T-helper 1 cell treated with Interleukin-12 subunit alpha and Interleukin-12 subunit beta and Interleukin-4 antibody, amounts not matched to agents 30 μg/mL and 1 μg/mL, for 36 hours (primary cell): ENCODE data around the gene B3GNT8.
"Not testable (repeated sequence)": the region's sequence is repeated elsewhere in the genome, so short reads cannot be mapped to it uniquely, and the experiment has no call there.

Experiments used
- H3K27ac Mint-ChIP-seq: one replicate; pipeline ENCODE4 v1.8.0; 2021; ENCODE audit warnings: mild to moderate bottlenecking, mixed read lengths
- H3K27me3 Mint-ChIP-seq: one replicate; pipeline ENCODE4 v1.8.0; 2021; ENCODE audit warnings: low read depth, mixed read lengths
- H3K36me3 Mint-ChIP-seq: one replicate; pipeline ENCODE4 v1.8.0; 2021; ENCODE audit warnings: low read depth, mixed read lengths
- H3K4me1 Mint-ChIP-seq: one replicate; pipeline ENCODE4 v1.8.0; 2021; ENCODE audit warnings: low read depth, mixed read lengths
- H3K4me3 Mint-ChIP-seq: one replicate; pipeline ENCODE4 v1.8.0; 2021; ENCODE audit warnings: mild to moderate bottlenecking, moderate library complexity, mixed read lengths
- H3K9me3 Mint-ChIP-seq: one replicate; pipeline ENCODE4 v1.8.0; 2021; ENCODE audit warnings: mixed read lengths

The B3GNT8 gene

GRCh38 chr19:41413947-41414346 is 13.2 kb downstream of the B3GNT8 start:
- no peak overlapping the region for H3K4me3 Mint-ChIP-seq
- H3K36me3 Mint-ChIP-seq, result peaks cover 14% of the 10 kb centered on the region
- no peaks in the 10 kb centered on the region for H3K27me3 Mint-ChIP-seq
- no peaks in the 10 kb centered on the region for H3K9me3 Mint-ChIP-seq
- H3K4me1 Mint-ChIP-seq, result peaks cover 3% of the 10 kb centered on the region
- no peak overlapping the region for H3K27ac Mint-ChIP-seq

GRCh38 chr19:41412953-41413352 is 14.2 kb downstream of the B3GNT8 start:
- H3K9me3 Mint-ChIP-seq, result no peaks in the 10 kb centered on the region
- no peak overlapping the region for H3K4me3 Mint-ChIP-seq
- H3K36me3 Mint-ChIP-seq, result peaks cover 14% of the 10 kb centered on the region
- H3K27me3 Mint-ChIP-seq, result no peaks in the 10 kb centered on the region
- H3K4me1 Mint-ChIP-seq, result peaks cover 3% of the 10 kb centered on the region
- H3K27ac Mint-ChIP-seq, result no peak overlapping the region

GRCh38 chr19:41411968-41412265 is 15.3 kb downstream of the B3GNT8 start:
- H3K36me3 Mint-ChIP-seq, result peaks cover 13% of the 10 kb centered on the region
- H3K4me1 Mint-ChIP-seq, result peaks cover 4% of the 10 kb centered on the region
- no peaks in the 10 kb centered on the region for H3K9me3 Mint-ChIP-seq
- H3K4me3 Mint-ChIP-seq, result no peak overlapping the region
- no peak overlapping the region for H3K27ac Mint-ChIP-seq
- H3K27me3 Mint-ChIP-seq, result no peaks in the 10 kb centered on the region

GRCh38 chr19:41411100-41411967 is 15.8 kb downstream of the B3GNT8 start:
- Mint-ChIP-seq H3K36me3 (peaks cover 13% of the 10 kb centered on the region), H3K27me3 (no peaks in the 10 kb centered on the region), H3K9me3 (no peaks in the 10 kb centered on the region), H3K4me3 (no peak overlapping the region), H3K4me1 (peaks cover 4% of the 10 kb centered on the region), H3K27ac (no peak overlapping the region)

- H3K4me1 Mint-ChIP-seq, result peaks cover 4% of the 10 kb centered on the region
- H3K27ac Mint-ChIP-seq, result no peak overlapping the region
- no peaks in the 10 kb centered on the region for H3K9me3 Mint-ChIP-seq
- peaks cover 13% of the 10 kb centered on the region for H3K36me3 Mint-ChIP-seq
- no peak overlapping the region for H3K4me3 Mint-ChIP-seq
- H3K27me3 Mint-ChIP-seq, result no peaks in the 10 kb centered on the region
Measured at GRCh38 chr19:41410336-41411054, 16.7 kb downstream of the B3GNT8 start.

GRCh38 chr19:41409288-41409687 is 17.9 kb downstream of the B3GNT8 start:
- H3K36me3 Mint-ChIP-seq, result peaks cover 10% of the 10 kb centered on the region

GRCh38 chr19:41408846-41409245 is 18.3 kb downstream of the B3GNT8 start:
- not testable (repeated sequence) for H3K4me3 Mint-ChIP-seq

More at GRCh38 chr19:41409288-41409687, 17.9 kb downstream of the B3GNT8 start:
- no peak overlapping the region for H3K27ac Mint-ChIP-seq
- no peaks in the 10 kb centered on the region for H3K9me3 Mint-ChIP-seq
- H3K27me3 Mint-ChIP-seq, result no peaks in the 10 kb centered on the region
- H3K4me3 Mint-ChIP-seq, result no peak overlapping the region
- H3K4me1 Mint-ChIP-seq, result peaks cover 4% of the 10 kb centered on the region

GRCh38 chr19:41408256-41408655 is 18.9 kb downstream of the B3GNT8 start:
- H3K9me3 Mint-ChIP-seq, result no peaks in the 10 kb centered on the region
- H3K4me1 Mint-ChIP-seq, result peaks cover 4% of the 10 kb centered on the region
- H3K36me3 Mint-ChIP-seq, result peaks cover 4% of the 10 kb centered on the region
- no peaks in the 10 kb centered on the region for H3K27me3 Mint-ChIP-seq
- no peak overlapping the region for H3K27ac Mint-ChIP-seq
- H3K4me3 Mint-ChIP-seq, result no peak overlapping the region

More at GRCh38 chr19:41408846-41409245, 18.3 kb downstream of the B3GNT8 start:
- not testable (repeated sequence) for H3K9me3 Mint-ChIP-seq, H3K27me3 Mint-ChIP-seq, H3K36me3 Mint-ChIP-seq, H3K4me1 Mint-ChIP-seq, H3K27ac Mint-ChIP-seq

GRCh38 chr19:41407271-41407670 is 19.9 kb downstream of the B3GNT8 start:
- H3K27ac Mint-ChIP-seq, result no peak overlapping the region
- peaks cover 4% of the 10 kb centered on the region for H3K4me1 Mint-ChIP-seq
- no peak overlapping the region for H3K4me3 Mint-ChIP-seq
- H3K9me3 Mint-ChIP-seq, result no peaks in the 10 kb centered on the region
- H3K27me3 Mint-ChIP-seq, result no peaks in the 10 kb centered on the region
- H3K36me3 Mint-ChIP-seq, result peaks cover 4% of the 10 kb centered on the region

GRCh38 chr19:41405776-41406175 is 21.4 kb downstream of the B3GNT8 start:
- Mint-ChIP-seq H3K27me3 (no peaks in the 10 kb centered on the region), H3K4me1 (peaks cover 4% of the 10 kb centered on the region), H3K36me3 (peaks cover 1% of the 10 kb centered on the region), H3K9me3 (no peaks in the 10 kb centered on the region), H3K4me3 (no peak overlapping the region), H3K27ac (no peak overlapping the region)

- peaks cover 1% of the 10 kb centered on the region for H3K36me3 Mint-ChIP-seq
- peaks cover 13% of the 10 kb centered on the region for H3K4me1 Mint-ChIP-seq
- H3K27me3 Mint-ChIP-seq, result no peaks in the 10 kb centered on the region
- H3K9me3 Mint-ChIP-seq, result no peaks in the 10 kb centered on the region
- no peak overlapping the region for H3K27ac Mint-ChIP-seq
- no peak overlapping the region for H3K4me3 Mint-ChIP-seq
Measured at GRCh38 chr19:41403181-41403970, 23.8 kb downstream of the B3GNT8 start.

- peaks cover 17% of the 10 kb centered on the region for H3K4me1 Mint-ChIP-seq
Measured at GRCh38 chr19:41402010-41402409, 25.2 kb downstream of the B3GNT8 start.

GRCh38 chr19:41401483-41401882 is 25.7 kb downstream of the B3GNT8 start:
- Mint-ChIP-seq H3K9me3 (no peaks in the 10 kb centered on the region), H3K4me1 (peaks cover 17% of the 10 kb centered on the region), H3K36me3 (peaks cover 2% of the 10 kb centered on the region), H3K4me3 (no peak overlapping the region), H3K27ac (no peak overlapping the region), H3K27me3 (no peaks in the 10 kb centered on the region)

More at GRCh38 chr19:41402010-41402409, 25.2 kb downstream of the B3GNT8 start:
- Mint-ChIP-seq H3K27me3 (no peaks in the 10 kb centered on the region), H3K36me3 (peaks cover 3% of the 10 kb centered on the region), H3K4me3 (no peak overlapping the region), H3K9me3 (no peaks in the 10 kb centered on the region), H3K27ac (no peak overlapping the region)

GRCh38 chr19:41399525-41399924 is 27.6 kb downstream of the B3GNT8 start:
- Mint-ChIP-seq H3K4me1 (peaks cover 29% of the 10 kb centered on the region), H3K4me3 (peak overlapping the region; percentile 64), H3K9me3 (no peaks in the 10 kb centered on the region), H3K27ac (peak overlapping the region; percentile 42), H3K36me3 (peaks cover 4% of the 10 kb centered on the region), H3K27me3 (no peaks in the 10 kb centered on the region)
